HepG2 (cell line): Measurements from ENCODE around the gene CTDSP2. TPM values are rescaled to one million over a fixed set of nuclear protein-coding genes. Genes with fewer than 3 reads are reported as not detected.

Experiments
- CCAR2 ChIP-seq: fragments of 200-400 bp; formaldehyde crosslinking; optimal IDR thresholded peaks from 2 replicates; pipeline ENCODE3; 2018; ENCODE audit warnings: low read depth, mild to moderate bottlenecking, low read length, moderate library complexity
- FOXP1 ChIP-seq, 2 experiments: fragments of 450-650 bp in 1 of 2; IDR thresholded peaks; 2 replicates each; pipeline ENCODE4 v1.6.1; 2017 to 2018; ENCODE audit warnings: antibody characterized with exemption in 1 of 2
- HMGXB4 ChIP-seq, 2 experiments: sonication (generic) in 1 of 2; formaldehyde crosslinking in 1 of 2; IDR thresholded peaks; 2 replicates each; pipeline versions ENCODE4 v1.4.0 to v1.6.1; 2018 to 2020; ENCODE audit warnings: missing genetic modification reagents in 2 of 2, borderline replicate concordance in 1 of 2, low read depth in 1 of 2, mild to moderate bottlenecking in 1 of 2, missing biosample characterization in 1 of 2
- HNRNPL ChIP-seq: fragments of 200-400 bp; formaldehyde crosslinking; IDR thresholded peaks from 2 replicates; pipeline ENCODE4 v1.6.1; 2017; ENCODE audit warnings: mild to moderate bottlenecking, low read depth, low read length
- KLF16 ChIP-seq, 2 experiments: sonication (generic) in 1 of 2; formaldehyde crosslinking in 1 of 2; IDR thresholded peaks; 2 replicates each; pipeline versions ENCODE4 v1.6.1 to v1.8.0; 2016 to 2023; ENCODE audit warnings: missing genetic modification reagents in 2 of 2, missing compliant biosample characterization in 1 of 2
- MIER3 ChIP-seq: IDR thresholded peaks from 2 replicates; pipeline ENCODE4 v1.6.1; 2016; ENCODE audit warnings: missing compliant biosample characterization, borderline replicate concordance
- NR2F6 ChIP-seq, 2 experiments: IDR thresholded peaks; 2 replicates each; pipeline ENCODE4 v1.6.1; 2016; ENCODE audit warnings: antibody characterized with exemption in 1 of 2, mild to moderate bottlenecking in 1 of 2
- RFXANK ChIP-seq: IDR thresholded peaks from 2 replicates; pipeline ENCODE4 v1.6.1; 2016
- SNAI1 ChIP-seq: sonication (generic); formaldehyde crosslinking; IDR thresholded peaks from 2 replicates; pipeline ENCODE4 v1.5.0; 2020; ENCODE audit warnings: mild to moderate bottlenecking, missing genetic modification reagents, borderline replicate concordance
- SP140L ChIP-seq: sonication (generic); formaldehyde crosslinking; IDR thresholded peaks from 2 replicates; pipeline ENCODE4 v1.4.0; 2020; ENCODE audit warnings: missing genetic modification reagents, borderline replicate concordance
- TRAFD1 ChIP-seq: sonication (generic); formaldehyde crosslinking; IDR thresholded peaks from 2 replicates; pipeline ENCODE4 v1.5.1; 2020; ENCODE audit warnings: missing genetic modification reagents, mild to moderate bottlenecking, borderline replicate concordance
- ZFP36 ChIP-seq: fragments of 150-350 bp; IDR thresholded peaks from 2 replicates; pipeline ENCODE4 v1.6.1; 2018; ENCODE audit warnings: borderline replicate concordance, low read length, low read depth; ENCODE audit not compliant: partially characterized antibody
- ZFP36L1 ChIP-seq: sonication (generic); formaldehyde crosslinking; IDR thresholded peaks from 2 replicates; pipeline ENCODE4 v1.8.0; 2022; ENCODE audit warnings: mild to moderate bottlenecking, missing genetic modification reagents, moderate library complexity
- ZFX ChIP-seq: sonication (generic); formaldehyde crosslinking; IDR thresholded peaks from 2 replicates; pipeline ENCODE4 v1.4.0; 2020; ENCODE audit warnings: mild to moderate bottlenecking, low read depth, missing genetic modification reagents, moderate library complexity
- ZNF44 ChIP-seq: sonication (generic); formaldehyde crosslinking; IDR thresholded peaks from 2 replicates; pipeline ENCODE4 v1.5.1; 2020; ENCODE audit warnings: mild to moderate bottlenecking, missing genetic modification reagents
- ZNF7 ChIP-seq: IDR thresholded peaks from 2 replicates; pipeline ENCODE4 v1.6.1; 2016; ENCODE audit warnings: missing biosample characterization, missing genetic modification reagents
- ZNF790 ChIP-seq: sonication (generic); formaldehyde crosslinking; IDR thresholded peaks from 2 replicates; pipeline ENCODE4 v1.8.0; 2022; ENCODE audit warnings: missing genetic modification reagents, mild to moderate bottlenecking, borderline replicate concordance
- polyA plus RNA-seq, 8 experiments: library from polyadenylated mRNA; depleted of rRNA in 3 of 8; stranded (reverse) in 7 of 8; unstranded in 1 of 8; fragments of >200 nt; fragmentation: Illumina TruSeq in 4 of 8; extraction: Trizol in 4 of 8; gene quantifications; 2 replicates each; pipeline versions ENCODE4 v1.2.1 to v1.2.3, GENCODE V29; 2011 to 2016; ENCODE audit warnings: low read depth in 4 of 8, missing spikeins in 1 of 8, mixed read lengths in 1 of 8; ENCODE audit not compliant: insufficient read depth in 1 of 8
- total RNA-seq, 5 experiments: library from RNA; depleted of rRNA; stranded (reverse); fragments of >200 nt; fragmentation: Illumina TruSeq; extraction: Trizol; gene quantifications; 2 replicates each; pipeline ENCODE4 v1.2.3, GENCODE V29; 2016; ENCODE audit warnings: low read depth in 1 of 5
- TF ChIP-seq, protein P1 (sequence below): fragments of 450-650 bp; IDR thresholded peaks from 2 replicates; pipeline ENCODE4 v1.6.1; 2017; ENCODE audit warnings: mild to moderate bottlenecking
- TF ChIP-seq, protein P2 (sequence below), 2 experiments: sonication (generic) in 1 of 2; formaldehyde crosslinking in 1 of 2; IDR thresholded peaks; 2 replicates each; pipeline versions ENCODE4 v1.5.1 to v1.6.1; 2011 to 2020; ENCODE audit warnings: borderline replicate concordance in 1 of 2, low read depth in 1 of 2, low read length in 1 of 2, mild to moderate bottlenecking in 1 of 2, missing genetic modification reagents in 1 of 2, moderate library complexity in 1 of 2

The CTDSP2 gene
- total and polyA plus RNA-seq, 2 of the 13 experiments (the other 11 are each of a cell fraction or from before 2014, with no cell fraction given), result 38.1 to 82.5 TPM

DNA sequence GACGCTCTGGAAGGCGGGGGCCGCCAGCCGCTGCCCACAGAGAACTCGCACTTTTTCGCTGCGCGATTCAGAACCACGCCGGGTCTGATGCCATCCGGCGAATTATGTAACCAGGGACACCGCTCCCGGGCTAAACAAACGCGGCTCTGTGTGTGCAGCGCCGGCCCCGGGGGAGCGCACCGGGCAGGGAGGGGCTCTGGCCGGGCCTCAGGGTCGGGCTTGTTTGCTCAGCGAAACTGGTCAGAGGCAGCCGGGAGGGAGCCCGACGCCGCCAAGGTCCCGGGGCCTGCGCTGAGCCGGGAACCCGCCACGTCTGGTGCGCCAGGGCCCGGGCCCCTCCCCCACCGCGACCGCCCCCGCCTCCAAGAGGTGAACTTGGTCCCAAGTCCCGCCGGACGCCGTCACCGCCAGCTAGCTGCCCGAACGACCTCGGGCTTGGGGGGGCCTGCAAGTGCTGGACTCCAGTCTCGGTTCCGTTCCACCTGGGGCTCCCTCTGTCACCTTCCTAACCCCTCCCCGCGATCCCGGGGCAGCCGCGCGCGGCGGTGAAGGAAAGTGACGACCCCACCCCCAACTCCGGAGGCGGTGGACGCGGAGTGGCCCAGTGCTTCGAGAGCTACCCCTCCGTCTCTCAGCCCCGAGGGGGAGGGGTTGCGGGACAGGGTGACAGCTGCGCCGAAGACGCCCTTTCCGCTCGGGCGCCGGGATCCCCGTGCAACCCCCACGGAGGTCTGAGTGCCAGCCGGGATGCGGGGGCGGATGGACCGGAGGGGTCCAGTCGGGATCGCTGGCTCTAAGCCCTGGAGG lies 848 bp downstream of the CTDSP2 start (continued):
- TF ChIP-seq, protein P1, sequence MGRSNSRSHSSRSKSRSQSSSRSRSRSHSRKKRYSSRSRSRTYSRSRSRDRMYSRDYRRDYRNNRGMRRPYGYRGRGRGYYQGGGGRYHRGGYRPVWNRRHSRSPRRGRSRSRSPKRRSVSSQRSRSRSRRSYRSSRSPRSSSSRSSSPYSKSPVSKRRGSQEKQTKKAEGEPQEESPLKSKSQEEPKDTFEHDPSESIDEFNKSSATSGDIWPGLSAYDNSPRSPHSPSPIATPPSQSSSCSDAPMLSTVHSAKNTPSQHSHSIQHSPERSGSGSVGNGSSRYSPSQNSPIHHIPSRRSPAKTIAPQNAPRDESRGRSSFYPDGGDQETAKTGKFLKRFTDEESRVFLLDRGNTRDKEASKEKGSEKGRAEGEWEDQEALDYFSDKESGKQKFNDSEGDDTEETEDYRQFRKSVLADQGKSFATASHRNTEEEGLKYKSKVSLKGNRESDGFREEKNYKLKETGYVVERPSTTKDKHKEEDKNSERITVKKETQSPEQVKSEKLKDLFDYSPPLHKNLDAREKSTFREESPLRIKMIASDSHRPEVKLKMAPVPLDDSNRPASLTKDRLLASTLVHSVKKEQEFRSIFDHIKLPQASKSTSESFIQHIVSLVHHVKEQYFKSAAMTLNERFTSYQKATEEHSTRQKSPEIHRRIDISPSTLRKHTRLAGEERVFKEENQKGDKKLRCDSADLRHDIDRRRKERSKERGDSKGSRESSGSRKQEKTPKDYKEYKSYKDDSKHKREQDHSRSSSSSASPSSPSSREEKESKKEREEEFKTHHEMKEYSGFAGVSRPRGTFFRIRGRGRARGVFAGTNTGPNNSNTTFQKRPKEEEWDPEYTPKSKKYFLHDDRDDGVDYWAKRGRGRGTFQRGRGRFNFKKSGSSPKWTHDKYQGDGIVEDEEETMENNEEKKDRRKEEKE, result no peak
- TF ChIP-seq HNRNPL (no peak), KLF16 (CRISPR knock-in tag; IDR thresholded peaks at IDR 0.05) (peak in 1 of 2 experiments; percentile 76; a peak in 1 of 4 replicates), ZNF44 (CRISPR knock-in tag) (peak; percentile 45; the same call in 1 of the 2 replicates), SNAI1 (0 out of 2 replicates have a peak, but pooled peaks have one; percentile 44), RFXANK (CRISPR knock-in tag) (0 out of 2 replicates have a peak, but pooled peaks have one; percentile 25), CCAR2 (no peak), ZNF790 (CRISPR knock-in tag) (peak; percentile 58; the same call in 1 of the 2 replicates), ZFX (CRISPR knock-in tag) (peak; percentile 66), ZFP36L1 (CRISPR knock-in tag) (no peak; the same call in 1 of the 2 replicates), SP140L (CRISPR knock-in tag) (no peak), NR2F6 (IDR thresholded peaks at IDR 0.05) (no peak; the same call in 1 of the 2 replicates), NR2F6 (CRISPR knock-in tag; IDR thresholded peaks at IDR 0.05) (peak; percentile 77), ZFP36 (no peak), TRAFD1 (CRISPR knock-in tag) (no peak), MIER3 (CRISPR knock-in tag) (peak; percentile 77; the same call in 1 of the 2 replicates), FOXP1 (IDR thresholded peaks at IDR 0.05) (no peak), FOXP1 (CRISPR knock-in tag; IDR thresholded peaks at IDR 0.05) (peak; percentile 56), ZNF7 (no peak), HMGXB4 (CRISPR knock-in tag; IDR thresholded peaks at IDR 0.05; ENCODE audit: borderline replicate concordance in 1 of 2, low read depth in 1 of 2) (peak in 1 of 2 experiments; percentile 81; a peak in 1 of 4 replicates)
- TF ChIP-seq, protein P2, sequence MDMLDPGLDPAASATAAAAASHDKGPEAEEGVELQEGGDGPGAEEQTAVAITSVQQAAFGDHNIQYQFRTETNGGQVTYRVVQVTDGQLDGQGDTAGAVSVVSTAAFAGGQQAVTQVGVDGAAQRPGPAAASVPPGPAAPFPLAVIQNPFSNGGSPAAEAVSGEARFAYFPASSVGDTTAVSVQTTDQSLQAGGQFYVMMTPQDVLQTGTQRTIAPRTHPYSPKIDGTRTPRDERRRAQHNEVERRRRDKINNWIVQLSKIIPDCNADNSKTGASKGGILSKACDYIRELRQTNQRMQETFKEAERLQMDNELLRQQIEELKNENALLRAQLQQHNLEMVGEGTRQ (IDR thresholded peaks at IDR 0.05; ENCODE audit: low read depth, low read length), result no peak
- TF ChIP-seq, protein P2 (CRISPR knock-in tag; IDR thresholded peaks at IDR 0.05; ENCODE audit: borderline replicate concordance), result no peak
